IMR-90 (cell line): ENCODE measurements around the gene REXO1. TPM values are rescaled to one million over a fixed set of nuclear protein-coding genes. Genes with fewer than 3 reads are reported as not detected.

Experiments
- ATAC-seq: fragments of 200-7000 bp; cut with Tn5 transposase; 2 replicates; pipeline ENCODE4 v1.9.1; 2020; ENCODE audit warnings: low read depth, mild to moderate bottlenecking, moderate library complexity
- BruUV-seq: library from RNA; stranded (reverse); fragments of 400-500 nt; replicated peaks from 2 replicates; lab custom pipeline; 2021; lab: Mats Ljungman, UMichigan
- CTCF ChIA-PET: fragments of 300-600 bp; formaldehyde crosslinking; extraction: SDS; loops from one replicate; lab custom pipeline; 2021; ENCODE audit warnings: antibody characterized with exemption; lab: Yijun Ruan, JAX
- POLR2A ChIA-PET: fragments of 300-600 bp; sonication (Branson Sonifier 250); formaldehyde crosslinking; loops from one replicate; lab custom pipeline; 2022; ENCODE audit warnings: antibody characterized with exemption; ENCODE audit not compliant: unreplicated experiment; lab: Charles Lee
- DNase-seq: peaks from one replicate; pipeline ENCODE4 v3.0.0; 2013
- H2AFZ ChIP-seq: replicated peaks from 2 replicates; pipeline ENCODE3; 2013; ENCODE audit warnings: low read length, mild to moderate bottlenecking; ENCODE audit not compliant: poor library complexity
- H2AK5ac ChIP-seq: 2 replicates; pipeline ENCODE4 v1.6.1; 2013; ENCODE audit warnings: low read depth, low read length, inconsistent platforms
- H2AK9ac ChIP-seq: replicated peaks from 2 replicates; pipeline ENCODE3; 2013; ENCODE audit warnings: mild to moderate bottlenecking, low read depth, low read length, moderate library complexity; ENCODE audit not compliant: poor library complexity
- H2BK120ac ChIP-seq: 2 replicates; pipeline ENCODE4 v1.6.1; 2013; ENCODE audit warnings: low read depth, low read length, inconsistent platforms
- H2BK15ac ChIP-seq: 3 replicates; pipeline ENCODE4 v1.6.1; 2013; ENCODE audit warnings: low read depth, low read length, inconsistent platforms
- H2BK20ac ChIP-seq: 2 replicates; pipeline ENCODE4 v1.6.1; 2013; ENCODE audit warnings: low read depth, mild to moderate bottlenecking, inconsistent platforms, low read length, moderate library complexity
- H2BK5ac ChIP-seq: 2 replicates; pipeline ENCODE4 v1.6.1; 2013; ENCODE audit warnings: mild to moderate bottlenecking, low read depth, low read length, inconsistent platforms; ENCODE audit not compliant: poor library complexity, severe bottlenecking
- H3K14ac ChIP-seq: replicated peaks from 2 replicates; pipeline ENCODE4 v1.6.1; 2013; ENCODE audit warnings: low read depth, low read length, inconsistent platforms
- H3K18ac ChIP-seq: 2 replicates; pipeline ENCODE4 v1.6.1; 2013; ENCODE audit warnings: low read depth, low read length, control low read depth
- H3K23ac ChIP-seq: 2 replicates; pipeline ENCODE4 v1.6.1; 2013; ENCODE audit warnings: low read depth, low read length, inconsistent platforms
- H3K27ac ChIP-seq: 2 replicates; pipeline ENCODE4 v1.5.1; 2013; ENCODE audit warnings: mild to moderate bottlenecking, control low read depth, low read length; ENCODE audit not compliant: insufficient read depth
- H3K27me3 ChIP-seq: 2 replicates; pipeline ENCODE4 v1.6.1; 2013; ENCODE audit warnings: low read length; ENCODE audit not compliant: control insufficient read depth, insufficient read depth
- H3K36me3 ChIP-seq: 2 replicates; pipeline ENCODE4 v1.6.1; 2013; ENCODE audit warnings: low read length, mixed read lengths; ENCODE audit not compliant: control insufficient read depth, insufficient read depth
- H3K4ac ChIP-seq: 2 replicates; pipeline ENCODE4 v1.6.1; 2013; ENCODE audit warnings: low read depth, low read length, inconsistent platforms
- H3K4me1 ChIP-seq: 2 replicates; pipeline ENCODE4 v1.6.1; 2013; ENCODE audit warnings: low read length, mixed read lengths; ENCODE audit not compliant: control insufficient read depth, insufficient read depth
- H3K4me2 ChIP-seq: 2 replicates; pipeline ENCODE4 v1.6.1; 2013; ENCODE audit warnings: low read depth, mild to moderate bottlenecking, control low read depth, low read length, moderate library complexity
- H3K4me3 ChIP-seq: 2 replicates; pipeline ENCODE4 v1.5.1; 2013; ENCODE audit warnings: low read depth, mild to moderate bottlenecking, control low read depth, low read length, moderate library complexity; ENCODE audit not compliant: insufficient read depth
- H3K56ac ChIP-seq: 2 replicates; pipeline ENCODE4 v1.6.1; 2013; ENCODE audit warnings: low read length, inconsistent platforms; ENCODE audit not compliant: insufficient read depth; ENCODE audit errors: extremely low read depth
- H3K79me1 ChIP-seq, 2 experiments: 2 replicates each; pipeline ENCODE4 v1.6.1; 2013; ENCODE audit warnings: low read length in 2 of 2, inconsistent platforms in 1 of 2, low read depth in 1 of 2
- H3K9ac ChIP-seq: 2 replicates; pipeline ENCODE4 v1.6.1; 2013; ENCODE audit warnings: low read depth, low read length, control low read depth
- H3K9me1 ChIP-seq: 2 replicates; pipeline ENCODE4 v1.6.1; 2013; ENCODE audit warnings: low read length, inconsistent platforms; ENCODE audit not compliant: insufficient read depth
- H3K9me3 ChIP-seq: 2 replicates; pipeline ENCODE4 v1.6.1; 2013; ENCODE audit warnings: low read length; ENCODE audit not compliant: control insufficient read depth, insufficient read depth
- H4K20me1 ChIP-seq: 2 replicates; pipeline ENCODE4 v1.6.1; 2013; ENCODE audit warnings: low read length, inconsistent platforms; ENCODE audit not compliant: insufficient read depth
- H4K5ac ChIP-seq: 2 replicates; pipeline ENCODE4 v1.6.1; 2013; ENCODE audit warnings: mild to moderate bottlenecking, low read depth, low read length, control low read depth
- H4K8ac ChIP-seq, 2 experiments: 2 replicates each; pipeline ENCODE4 v1.6.1; 2013; ENCODE audit warnings: low read depth in 2 of 2, low read length in 2 of 2, control low read depth in 1 of 2, inconsistent platforms in 1 of 2
- H4K91ac ChIP-seq: 2 replicates; pipeline ENCODE4 v1.6.1; 2013; ENCODE audit warnings: low read depth, low read length, inconsistent platforms; ENCODE audit not compliant: insufficient read depth
- BHLHE40 ChIP-seq: fragments of 150-350 bp; IDR thresholded peaks from 2 replicates; pipeline ENCODE4 v1.6.1; 2016; ENCODE audit warnings: mild to moderate bottlenecking, low read depth, low read length
- CEBPB ChIP-seq: IDR thresholded peaks from 2 replicates; pipeline ENCODE4 v1.6.1; 2012; ENCODE audit warnings: low read depth, low read length, improper control_type of control experiment
- CHD1 ChIP-seq: IDR thresholded peaks from 2 replicates; pipeline ENCODE4 v1.6.1; 2012; ENCODE audit warnings: low read depth, low read length, improper control_type of control experiment
- FOS ChIP-seq: fragments of 150-350 bp; IDR thresholded peaks from 2 replicates; pipeline ENCODE4 v1.6.1; 2016; ENCODE audit warnings: low read depth, low read length
- MAFK ChIP-seq: IDR thresholded peaks from 2 replicates; pipeline ENCODE4 v1.6.1; 2012; ENCODE audit warnings: low read depth, low read length, improper control_type of control experiment
- MAZ ChIP-seq: IDR thresholded peaks from 2 replicates; pipeline ENCODE4 v1.6.1; 2012; ENCODE audit warnings: low read depth, mild to moderate bottlenecking, low read length, improper control_type of control experiment, moderate library complexity, borderline replicate concordance
- MXI1 ChIP-seq: IDR thresholded peaks from 2 replicates; pipeline ENCODE4 v1.6.1; 2012; ENCODE audit warnings: low read depth, mild to moderate bottlenecking, low read length, moderate library complexity, borderline replicate concordance
- NFE2L2 ChIP-seq: fragments of 150-350 bp; IDR thresholded peaks from 2 replicates; pipeline ENCODE4 v1.6.1; 2016; ENCODE audit warnings: low read depth, mild to moderate bottlenecking, low read length
- POLR2A ChIP-seq: IDR thresholded peaks from 2 replicates; pipeline ENCODE4 v1.6.1; 2012; ENCODE audit warnings: mild to moderate bottlenecking, low read depth, low read length
- RAD21 ChIP-seq: IDR thresholded peaks from 2 replicates; pipeline ENCODE4 v1.6.1; 2012; ENCODE audit warnings: low read length, improper control_type of control experiment
- RFX5 ChIP-seq: IDR thresholded peaks from 2 replicates; pipeline ENCODE4 v1.8.0; 2012; ENCODE audit warnings: low read depth, mild to moderate bottlenecking, low read length, moderate library complexity
- SMC3 ChIP-seq: fragments of 150-350 bp; IDR thresholded peaks from 2 replicates; pipeline ENCODE4 v1.6.1; 2016; ENCODE audit warnings: low read depth, mild to moderate bottlenecking, antibody characterized with exemption, low read length, moderate library complexity
- WGBS, 2 experiments: methylation state at CpG; one replicate each; pipeline versions ENCODE4 v1.1.5 to v1.1.7; 2013; ENCODE audit warnings: missing lambda C conversion rate in 2 of 2; ENCODE audit not compliant: insufficient read length in 1 of 2; ENCODE audit errors: extremely low coverage in 2 of 2; 5-methylcytosine and 5-hydroxymethylcytosine counted together
- dilution Hi-C: fragments of 300-500 bp; cut with HindIII; formaldehyde crosslinking; loops from one replicate; pipeline ENCODE4 v1.14.3; 2018; ENCODE audit warnings: low sequenced_read_pairs; ENCODE audit not compliant: unreplicated experiment
- in situ Hi-C: fragments of 300-500 bp; cut with MboI; formaldehyde crosslinking; loops from 3 replicates; pipeline ENCODE4 v1.14.3; 2019; ENCODE audit warnings: low sequenced_read_pairs, inconsistent platforms, mixed read lengths
- intact Hi-C: fragments of 100-400 bp; cut with micrococcal nuclease; formaldehyde crosslinking; loops from 2 replicates; pipeline ENCODE4 v1.10.0; 2022
- polyA plus RNA-seq, 3 experiments: library from polyadenylated mRNA; depleted of rRNA; stranded (reverse); fragments of >200 nt; gene quantifications; 2 replicates each; pipeline ENCODE4 v1.2.3, GENCODE V29; 2012; ENCODE audit warnings: low replicate concordance in 1 of 3
- total RNA-seq: library from RNA; depleted of rRNA; stranded (reverse); fragments of >200 nt; gene quantifications from 2 replicates; pipeline ENCODE4 v1.2.3, GENCODE V29; 2012
- TF ChIP-seq, protein P1 (sequence below): conservative IDR thresholded peaks from 2 replicates; pipeline ENCODE4 v1.5.1; 2012; ENCODE audit warnings: mild to moderate bottlenecking, low read depth, low read length, improper control_type of control experiment
- TF ChIP-seq, protein P2 (sequence below): fragments of 150-350 bp; IDR thresholded peaks from 2 replicates; pipeline ENCODE4 v1.6.1; 2017; ENCODE audit warnings: mild to moderate bottlenecking, antibody characterized with exemption, low read length, low read depth
- TF ChIP-seq, protein P3 (sequence below): fragments of 150-350 bp; IDR thresholded peaks from 2 replicates; pipeline ENCODE4 v1.6.1; 2016; ENCODE audit warnings: low read depth, mild to moderate bottlenecking, low read length, moderate library complexity, borderline replicate concordance

Gene REXO1
- total and polyA plus RNA-seq, 2 of the 4 experiments (the other 2 are of a cell fraction) = 1.4 to 63.7 TPM

DNA sequence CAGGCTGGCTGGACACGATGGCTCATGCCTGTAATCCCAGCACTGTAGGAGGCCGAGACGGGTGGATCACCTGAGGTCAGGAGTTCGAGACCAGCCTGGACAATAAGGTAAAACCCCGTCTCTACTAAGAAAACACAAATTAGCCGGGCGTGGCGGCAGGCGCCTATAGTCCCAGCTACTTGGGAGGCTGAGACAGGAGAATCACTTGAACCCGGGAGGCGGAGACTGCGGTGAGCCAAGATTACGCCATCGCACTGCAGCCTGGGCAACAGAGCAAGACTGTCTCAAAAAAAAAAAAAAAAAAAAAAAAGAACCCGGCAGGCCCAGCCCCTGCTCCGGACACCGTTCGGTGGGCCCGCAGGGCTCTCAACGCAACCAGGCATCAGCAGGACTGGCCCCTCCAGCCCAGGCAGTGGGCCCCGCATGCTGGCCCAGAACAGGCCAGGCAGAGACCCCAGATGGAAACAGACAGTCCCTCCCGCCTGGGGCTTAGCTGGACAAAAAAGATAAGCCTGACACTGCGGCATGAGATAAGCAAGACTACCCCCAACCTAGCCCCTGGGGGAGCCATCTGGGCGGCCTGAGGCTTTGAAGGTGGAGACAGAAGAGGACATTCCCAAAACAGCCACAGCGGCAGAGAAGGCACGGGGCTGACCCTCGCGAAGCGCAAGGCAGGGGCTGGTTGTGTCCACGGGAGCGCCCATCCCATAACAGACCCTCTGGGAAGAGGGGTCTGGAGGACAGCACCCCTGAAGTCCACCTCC, 11.6 kb downstream of the REXO1 start:
- BruUV-seq = no TSS peak
- no peak overlapping the region for H4K8ac ChIP-seq
- H3K23ac ChIP-seq = no peak overlapping the region
- ATAC-seq = no peak
- intact Hi-C loops (no loop called here), in situ Hi-C loops (no loop called here), dilution Hi-C loops (no loop called here)
- no peak overlapping the region for H2BK15ac ChIP-seq
- H3K27ac ChIP-seq = no peak overlapping the region
- H3K14ac ChIP-seq = no peak overlapping the region
- ChIA-PET CTCF (interaction anchor here (0.5 to 3.9 kb wide), 4 partner anchors 11 to 630 kb away, joined by 3 to 17 read pairs (median 4); no protein-coding TSS in a partner anchor), POLR2A (no interaction called here)
- H3K9ac ChIP-seq = no peak overlapping the region
- H3K36me3 ChIP-seq = peaks cover 3% of the 10 kb centered on the region
- H3K18ac ChIP-seq = no peak overlapping the region
- H3K9me1 ChIP-seq = no peaks in the 10 kb centered on the region
- H3K9me3 ChIP-seq = no peaks in the 10 kb centered on the region
- H3K27me3 ChIP-seq = no peaks in the 10 kb centered on the region
- no peak overlapping the region for H4K91ac ChIP-seq
- H2BK20ac ChIP-seq = no peak overlapping the region
- H4K20me1 ChIP-seq = peaks cover 96% of the 10 kb centered on the region
- H2AFZ ChIP-seq = no peak overlapping the region
- no peak overlapping the region for H2AK9ac ChIP-seq
- H2BK120ac ChIP-seq = no peak overlapping the region
- DNase-seq = no peak
- no peak overlapping the region for H3K56ac ChIP-seq
- no peak overlapping the region for H2AK5ac ChIP-seq
- no peak overlapping the region for H3K4ac ChIP-seq
- 100% methylated on average over 5 of the region's 31 CpGs; no CpG with 5 or more reads in 1 of the 2 experiments for WGBS, 2 experiments
- H2BK5ac ChIP-seq = no peak overlapping the region
- no peak overlapping the region for H4K5ac ChIP-seq
- H3K4me1 ChIP-seq = no peaks in the 10 kb centered on the region
- no peak overlapping the region for H3K4me2 ChIP-seq
- no peak overlapping the region for H3K4me3 ChIP-seq
- peaks cover 18 to 74% of the 10 kb centered on the region in 2 experiments for H3K79me1 ChIP-seq
- no peak for TF ChIP-seq POLR2A
- TF ChIP-seq BHLHE40 = no peak
- TF ChIP-seq CHD1 = no peak
- TF ChIP-seq RAD21 = no peak
- no peak for TF ChIP-seq MAFK
- TF ChIP-seq, protein P1, sequence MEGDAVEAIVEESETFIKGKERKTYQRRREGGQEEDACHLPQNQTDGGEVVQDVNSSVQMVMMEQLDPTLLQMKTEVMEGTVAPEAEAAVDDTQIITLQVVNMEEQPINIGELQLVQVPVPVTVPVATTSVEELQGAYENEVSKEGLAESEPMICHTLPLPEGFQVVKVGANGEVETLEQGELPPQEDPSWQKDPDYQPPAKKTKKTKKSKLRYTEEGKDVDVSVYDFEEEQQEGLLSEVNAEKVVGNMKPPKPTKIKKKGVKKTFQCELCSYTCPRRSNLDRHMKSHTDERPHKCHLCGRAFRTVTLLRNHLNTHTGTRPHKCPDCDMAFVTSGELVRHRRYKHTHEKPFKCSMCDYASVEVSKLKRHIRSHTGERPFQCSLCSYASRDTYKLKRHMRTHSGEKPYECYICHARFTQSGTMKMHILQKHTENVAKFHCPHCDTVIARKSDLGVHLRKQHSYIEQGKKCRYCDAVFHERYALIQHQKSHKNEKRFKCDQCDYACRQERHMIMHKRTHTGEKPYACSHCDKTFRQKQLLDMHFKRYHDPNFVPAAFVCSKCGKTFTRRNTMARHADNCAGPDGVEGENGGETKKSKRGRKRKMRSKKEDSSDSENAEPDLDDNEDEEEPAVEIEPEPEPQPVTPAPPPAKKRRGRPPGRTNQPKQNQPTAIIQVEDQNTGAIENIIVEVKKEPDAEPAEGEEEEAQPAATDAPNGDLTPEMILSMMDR = no peak
- TF ChIP-seq MAZ = no peak
- no peak for TF ChIP-seq MXI1
- TF ChIP-seq, protein P2, sequence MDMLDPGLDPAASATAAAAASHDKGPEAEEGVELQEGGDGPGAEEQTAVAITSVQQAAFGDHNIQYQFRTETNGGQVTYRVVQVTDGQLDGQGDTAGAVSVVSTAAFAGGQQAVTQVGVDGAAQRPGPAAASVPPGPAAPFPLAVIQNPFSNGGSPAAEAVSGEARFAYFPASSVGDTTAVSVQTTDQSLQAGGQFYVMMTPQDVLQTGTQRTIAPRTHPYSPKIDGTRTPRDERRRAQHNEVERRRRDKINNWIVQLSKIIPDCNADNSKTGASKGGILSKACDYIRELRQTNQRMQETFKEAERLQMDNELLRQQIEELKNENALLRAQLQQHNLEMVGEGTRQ = no peak
- no peak for TF ChIP-seq RFX5
- TF ChIP-seq NFE2L2 = no peak
- no peak for TF ChIP-seq SMC3
- TF ChIP-seq, protein P3, sequence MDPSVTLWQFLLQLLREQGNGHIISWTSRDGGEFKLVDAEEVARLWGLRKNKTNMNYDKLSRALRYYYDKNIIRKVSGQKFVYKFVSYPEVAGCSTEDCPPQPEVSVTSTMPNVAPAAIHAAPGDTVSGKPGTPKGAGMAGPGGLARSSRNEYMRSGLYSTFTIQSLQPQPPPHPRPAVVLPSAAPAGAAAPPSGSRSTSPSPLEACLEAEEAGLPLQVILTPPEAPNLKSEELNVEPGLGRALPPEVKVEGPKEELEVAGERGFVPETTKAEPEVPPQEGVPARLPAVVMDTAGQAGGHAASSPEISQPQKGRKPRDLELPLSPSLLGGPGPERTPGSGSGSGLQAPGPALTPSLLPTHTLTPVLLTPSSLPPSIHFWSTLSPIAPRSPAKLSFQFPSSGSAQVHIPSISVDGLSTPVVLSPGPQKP = no peak
- no peak for TF ChIP-seq CEBPB
- TF ChIP-seq FOS = no peak
